Karpas-422 (cell line): Measurements from ENCODE around the gene EMC1. TPM values are rescaled to one million over a fixed set of nuclear protein-coding genes. Genes with fewer than 3 reads are reported as not detected.
A peak's percentile ranks its signal among the peaks of the same experiment; 100 is the strongest.

Experiments used
- DNase-seq: peaks from one replicate; pipeline ENCODE4 v3.0.0-alpha.2; 2015
- H2AFZ ChIP-seq: fragments of 200-600 bp; sonication (generic); 2 replicates; pipeline ENCODE4 v1.6.1; 2014; ENCODE audit warnings: antibody characterized with exemption, low read length, mixed read lengths
- H3K27ac ChIP-seq: fragments of 200-600 bp; sonication (generic); 2 replicates; pipeline ENCODE4 v1.5.1; 2014; ENCODE audit warnings: mild to moderate bottlenecking, low read length, moderate library complexity
- H3K27me3 ChIP-seq: fragments of 200-600 bp; sonication (generic); 2 replicates; pipeline ENCODE4 v1.6.1; 2014; ENCODE audit warnings: low read length, mixed read lengths
- H3K36me3 ChIP-seq: fragments of 200-600 bp; sonication (generic); 2 replicates; pipeline ENCODE4 v1.6.1; 2014; ENCODE audit warnings: low read length, mixed read lengths; ENCODE audit not compliant: insufficient read depth
- H3K4me1 ChIP-seq: fragments of 200-600 bp; sonication (generic); 2 replicates; pipeline ENCODE4 v1.6.1; 2014; ENCODE audit warnings: mild to moderate bottlenecking, low read length, mixed read lengths
- H3K4me2 ChIP-seq: fragments of 200-600 bp; sonication (generic); 2 replicates; pipeline ENCODE4 v1.6.1; 2014; ENCODE audit warnings: low read length, low read depth, mild to moderate bottlenecking; ENCODE audit not compliant: poor library complexity, severe bottlenecking
- H3K4me3 ChIP-seq: fragments of 200-600 bp; sonication (generic); 2 replicates; pipeline ENCODE4 v1.5.1; 2014; ENCODE audit warnings: mild to moderate bottlenecking, antibody characterized with exemption, low read length, mixed read lengths
- H3K79me2 ChIP-seq: fragments of 200-600 bp; sonication (generic); 2 replicates; pipeline ENCODE4 v1.6.1; 2014; ENCODE audit warnings: mild to moderate bottlenecking, low read length, mixed read lengths
- H3K9ac ChIP-seq: fragments of 200-600 bp; sonication (generic); 2 replicates; pipeline ENCODE4 v1.6.0; 2014; ENCODE audit warnings: low read length
- H3K9me2 ChIP-seq: fragments of 200-600 bp; sonication (generic), shearing (Covaris generic); replicated peaks from 2 replicates; pipeline ENCODE4 v1.6.0; 2014; ENCODE audit warnings: mild to moderate bottlenecking, low read length, moderate library complexity; ENCODE audit not compliant: insufficient read depth
- H3K9me3 ChIP-seq: fragments of 300-700, 200-600 bp; sonication (generic); 2 replicates; pipeline ENCODE4 v1.6.1; 2014; ENCODE audit warnings: low read length, mixed read lengths
- H4K20me1 ChIP-seq: fragments of 200-600 bp; sonication (generic); 2 replicates; pipeline ENCODE4 v1.6.1; 2014; ENCODE audit warnings: mild to moderate bottlenecking, antibody characterized with exemption, low read length, low read depth; ENCODE audit not compliant: insufficient read depth
- total RNA-seq: library from RNA; depleted of rRNA; stranded (reverse); fragments of >200 nt; shearing (Covaris generic); gene quantifications from 2 replicates; pipeline ENCODE4 v1.2.3, GENCODE V29; 2014; ENCODE audit warnings: low replicate concordance

Gene EMC1
- total RNA-seq, 1 experiment from 2014 or later = 22.8 TPM

DNA sequence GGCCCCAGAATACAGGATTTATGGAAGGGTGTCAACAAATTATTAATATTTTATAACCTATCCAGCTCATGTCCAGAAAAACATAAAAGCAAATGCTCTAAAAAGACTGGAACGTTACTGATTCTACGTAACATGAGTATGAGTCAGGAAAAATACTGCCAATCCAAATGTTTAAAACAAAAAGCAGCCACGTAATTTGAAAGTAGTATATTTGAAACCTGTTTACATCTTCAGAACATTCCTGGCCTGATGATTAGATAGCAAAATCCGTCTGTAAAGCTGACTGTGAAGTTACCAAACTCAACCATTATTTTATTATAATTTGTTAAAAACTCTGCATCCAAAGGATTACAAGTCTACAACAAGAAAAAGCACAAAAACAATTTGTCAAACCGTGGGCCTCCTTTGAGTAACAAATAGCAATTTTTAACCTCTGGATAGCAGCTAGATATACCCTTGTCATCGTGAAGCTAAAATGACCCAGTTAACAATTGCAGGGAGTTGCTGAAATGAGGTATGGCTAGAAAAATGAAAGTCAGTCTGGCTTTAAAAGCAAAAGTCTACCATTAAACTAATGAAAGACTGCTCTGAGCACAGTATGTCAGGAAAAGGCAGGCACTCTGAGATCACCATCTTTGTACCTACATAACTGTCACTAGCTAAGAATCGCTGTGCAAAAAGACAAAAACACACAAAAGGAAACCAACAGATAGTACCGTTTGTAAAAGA lies 42.5 kb downstream of the EMC1 start:
- H2AFZ ChIP-seq = no peak overlapping the region

DNA sequence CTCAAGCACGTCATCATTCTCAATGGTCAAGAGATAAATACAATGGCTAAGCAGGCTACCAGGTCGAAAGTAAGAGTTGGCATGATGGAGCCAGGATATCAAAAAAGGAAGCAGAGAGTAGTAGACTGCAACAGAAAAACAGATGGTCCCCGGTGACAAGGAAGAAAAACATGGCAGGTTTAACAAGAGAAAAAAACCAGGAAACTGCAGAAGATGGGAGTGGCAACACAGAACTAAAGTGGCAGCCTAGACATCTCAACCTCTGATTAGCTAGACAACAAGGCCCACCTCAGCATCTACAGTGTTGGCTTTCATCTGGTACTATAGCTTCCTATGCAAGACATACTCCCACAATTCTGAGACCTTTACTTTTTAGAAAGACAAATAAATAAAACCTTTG lies 44.4 kb downstream of the EMC1 start:
- Histone ChIP-seq H3K4me2 (peak overlapping the region; percentile 12), H4K20me1 (peaks cover 24% of the 10 kb centered on the region; the same call in 1 of the 2 replicates)

More for the DNA sequence above, 42.5 kb downstream of the EMC1 start:
- Histone ChIP-seq H3K36me3 (peaks cover 27% of the 10 kb centered on the region; the same call in 1 of the 2 replicates), H3K4me1 (peaks cover 69% of the 10 kb centered on the region), H3K4me2 (peak overlapping the region; percentile 86), H3K4me3 (peak overlapping the region; percentile 85), H3K79me2 (peaks cover 98% of the 10 kb centered on the region), H4K20me1 (peaks cover 13% of the 10 kb centered on the region; the same call in 1 of the 2 replicates), H3K27ac (peak overlapping the region; percentile 77), H3K27me3 (no peaks in the 10 kb centered on the region), H3K9ac (peak overlapping the region; percentile 85), H3K9me2 (no peaks in the 10 kb centered on the region), H3K9me3 (no peaks in the 10 kb centered on the region)
- no peak for DNase-seq

DNA sequence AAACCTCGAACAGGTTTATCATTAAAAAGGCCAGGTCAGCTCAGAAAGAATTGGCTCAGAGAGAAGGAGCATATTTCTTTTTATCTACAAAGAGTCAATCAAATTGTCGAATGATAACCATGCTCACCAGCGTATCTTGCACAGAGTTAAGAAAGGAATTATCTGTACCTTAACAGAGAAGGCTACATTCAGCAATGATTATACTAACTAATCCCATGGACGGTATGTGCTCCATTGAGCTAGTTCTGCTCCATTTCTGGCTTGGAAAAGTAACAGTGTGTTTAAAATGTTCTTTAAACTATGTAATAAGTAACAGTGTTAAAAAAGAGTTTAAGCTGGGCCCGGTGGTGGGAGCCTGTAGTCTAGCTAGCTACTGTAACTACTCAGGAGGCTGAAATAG lies 45.5 kb downstream of the EMC1 start:
- Histone ChIP-seq H3K27me3 (no peaks in the 10 kb centered on the region), H3K9me2 (no peaks in the 10 kb centered on the region), H3K79me2 (peaks cover 98% of the 10 kb centered on the region), H3K4me2 (no peak overlapping the region), H2AFZ (no peak overlapping the region), H3K36me3 (peaks cover 19% of the 10 kb centered on the region; the same call in 1 of the 2 replicates), H3K9ac (no peak overlapping the region), H3K4me1 (peaks cover 43% of the 10 kb centered on the region), H3K4me3 (no peak overlapping the region), H3K27ac (no peak overlapping the region), H3K9me3 (no peaks in the 10 kb centered on the region), H4K20me1 (peaks cover 31% of the 10 kb centered on the region; the same call in 1 of the 2 replicates)
- DNase-seq = no peak

More for the DNA sequence above, 44.4 kb downstream of the EMC1 start:
- Histone ChIP-seq H3K9me3 (no peaks in the 10 kb centered on the region), H3K27me3 (no peaks in the 10 kb centered on the region), H3K4me3 (no peak overlapping the region), H3K9me2 (no peaks in the 10 kb centered on the region), H3K79me2 (peaks cover 98% of the 10 kb centered on the region), H2AFZ (no peak overlapping the region), H3K9ac (no peak overlapping the region), H3K27ac (no peak overlapping the region), H3K4me1 (peaks cover 50% of the 10 kb centered on the region), H3K36me3 (peaks cover 10% of the 10 kb centered on the region; the same call in 1 of the 2 replicates)
- DNase-seq = no peak

DNA sequence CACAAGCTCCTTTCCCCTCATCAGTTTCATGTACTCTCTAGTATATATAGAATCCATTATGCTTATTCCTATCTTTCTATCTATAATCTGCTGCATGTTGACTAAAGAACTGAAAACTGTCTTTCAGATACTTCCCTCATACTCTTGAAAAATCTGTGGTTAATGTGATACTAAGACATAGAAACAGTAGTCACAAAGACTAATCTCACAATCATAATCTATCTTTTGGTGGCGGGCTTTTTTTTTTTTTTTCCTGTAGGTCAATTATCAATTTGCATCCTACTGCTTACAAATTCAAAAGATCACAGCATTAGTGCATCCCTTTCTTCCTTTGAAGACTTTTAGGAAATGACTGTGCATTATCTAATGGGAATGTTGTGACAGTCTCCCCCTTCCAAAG lies 45.9 kb downstream of the EMC1 start:
- Histone ChIP-seq H3K79me2 (peaks cover 97% of the 10 kb centered on the region), H3K9ac (no peak overlapping the region), H3K36me3 (peaks cover 22% of the 10 kb centered on the region; the same call in 1 of the 2 replicates), H3K4me3 (no peak overlapping the region), H2AFZ (no peak overlapping the region), H4K20me1 (peaks cover 34% of the 10 kb centered on the region; the same call in 1 of the 2 replicates), H3K27ac (no peak overlapping the region), H3K27me3 (no peaks in the 10 kb centered on the region), H3K4me1 (peaks cover 43% of the 10 kb centered on the region), H3K4me2 (no peak overlapping the region), H3K9me2 (no peaks in the 10 kb centered on the region), H3K9me3 (no peaks in the 10 kb centered on the region)
- no peak for DNase-seq

DNA sequence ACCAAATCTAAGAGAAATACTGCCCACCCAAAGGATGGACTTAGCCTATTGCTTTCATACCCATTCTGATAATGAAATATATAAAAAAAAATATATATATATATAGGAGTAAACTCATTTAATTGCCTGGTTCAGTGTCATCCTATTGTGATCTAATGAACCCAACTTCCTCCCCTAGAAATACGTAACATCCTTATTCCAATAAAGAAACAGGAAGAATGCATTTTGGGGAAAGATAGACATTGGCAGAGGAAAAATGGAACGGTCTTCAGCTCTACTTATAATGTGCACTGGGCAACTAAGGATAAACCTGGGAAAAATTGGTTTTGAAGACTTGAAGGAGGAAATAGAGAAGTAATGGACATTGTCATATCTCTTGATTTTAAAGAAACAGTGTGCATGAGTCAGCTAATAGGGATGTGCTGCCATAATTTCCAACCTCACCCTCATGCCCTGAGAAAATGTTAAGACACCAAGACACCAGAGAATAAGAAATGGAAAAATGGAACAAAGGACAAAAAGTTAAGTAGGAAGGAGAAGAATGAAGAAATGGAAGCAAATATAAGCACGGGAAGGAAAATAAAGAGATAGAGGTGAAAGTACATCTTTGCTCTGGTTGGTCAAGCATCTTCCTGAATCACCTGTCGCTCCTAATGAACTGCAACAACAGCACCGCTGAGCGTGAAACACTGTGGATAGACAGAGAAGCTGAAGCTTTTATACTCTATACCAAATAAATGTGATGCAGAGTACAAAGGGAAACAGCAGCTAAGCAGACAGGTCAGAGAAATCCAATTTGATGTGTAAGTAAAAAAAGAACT lies 46.7 kb downstream of the EMC1 start:
- Histone ChIP-seq H3K9ac (no peak overlapping the region), H2AFZ (no peak overlapping the region), H3K79me2 (peaks cover 99% of the 10 kb centered on the region), H3K9me2 (no peaks in the 10 kb centered on the region), H3K27me3 (no peaks in the 10 kb centered on the region), H3K4me3 (no peak overlapping the region), H3K27ac (no peak overlapping the region), H3K4me2 (no peak overlapping the region), H4K20me1 (peaks cover 34% of the 10 kb centered on the region; the same call in 1 of the 2 replicates), H3K36me3 (peaks cover 22% of the 10 kb centered on the region; the same call in 1 of the 2 replicates), H3K9me3 (no peaks in the 10 kb centered on the region), H3K4me1 (peaks cover 43% of the 10 kb centered on the region)
- DNase-seq = no peak

DNA sequence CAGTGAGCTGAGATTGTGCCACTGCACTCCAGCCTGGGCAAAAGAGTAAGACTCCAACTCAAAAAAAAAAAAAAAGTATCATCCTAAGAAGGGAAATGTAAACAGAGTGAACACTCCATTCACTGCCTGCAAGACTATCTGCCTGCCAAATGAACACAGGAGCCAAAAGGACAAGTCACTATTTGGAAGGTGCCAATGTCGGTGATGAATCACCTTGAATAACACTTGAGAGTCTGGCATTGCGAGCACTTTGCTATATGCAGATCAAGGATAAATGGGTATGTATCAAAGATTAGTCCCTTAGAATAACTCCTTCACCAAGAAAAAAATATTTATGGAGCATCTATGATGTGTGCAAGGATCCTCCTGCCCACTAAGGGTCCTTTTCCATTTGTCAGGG lies 47.9 kb downstream of the EMC1 start:
- Histone ChIP-seq H3K9me2 (no peaks in the 10 kb centered on the region), H3K9ac (no peak overlapping the region), H3K27ac (no peak overlapping the region), H2AFZ (no peak overlapping the region), H3K27me3 (no peaks in the 10 kb centered on the region), H4K20me1 (0 out of 2 replicates have a peak, but pooled peaks cover 32% of the 10 kb centered on the region), H3K4me2 (no peak overlapping the region), H3K4me3 (no peak overlapping the region), H3K4me1 (peaks cover 37% of the 10 kb centered on the region), H3K9me3 (no peaks in the 10 kb centered on the region), H3K36me3 (peaks cover 30% of the 10 kb centered on the region; the same call in 1 of the 2 replicates), H3K79me2 (peaks cover 98% of the 10 kb centered on the region)
- DNase-seq = no peak

DNA sequence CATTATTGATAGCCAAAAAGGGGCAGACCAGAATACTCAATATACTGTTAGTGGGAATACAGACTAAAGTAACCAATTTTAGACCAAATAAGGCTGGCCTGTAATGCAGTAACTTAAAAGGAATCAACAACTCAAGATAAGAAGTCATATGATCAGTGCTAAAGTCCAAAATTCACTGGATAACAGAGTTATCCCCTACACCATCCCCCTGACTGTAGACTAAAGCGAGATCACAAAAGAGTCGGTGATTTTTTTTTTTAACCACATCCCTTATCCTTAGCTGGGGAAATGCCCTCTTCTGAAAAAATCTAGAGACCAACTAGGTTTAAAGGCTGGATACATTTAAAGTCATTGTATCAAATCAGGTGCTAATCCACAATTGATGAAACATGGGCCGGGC lies 48.9 kb downstream of the EMC1 start:
- H3K36me3 ChIP-seq = peaks cover 40% of the 10 kb centered on the region; the same call in 1 of the 2 replicates
- no peaks in the 10 kb centered on the region for H3K9me2 ChIP-seq
- H3K27me3 ChIP-seq = no peaks in the 10 kb centered on the region
- no peak overlapping the region for H3K4me3 ChIP-seq
- H3K27ac ChIP-seq = no peak overlapping the region
- H3K4me2 ChIP-seq = no peak overlapping the region
- 0 out of 2 replicates have a peak, but pooled peaks cover 32% of the 10 kb centered on the region for H4K20me1 ChIP-seq
- H3K4me1 ChIP-seq = peaks cover 27% of the 10 kb centered on the region
- H2AFZ ChIP-seq = no peak overlapping the region
- no peak overlapping the region for H3K9ac ChIP-seq
- peaks cover 94% of the 10 kb centered on the region for H3K79me2 ChIP-seq
- no peak for DNase-seq
- H3K9me3 ChIP-seq = no peaks in the 10 kb centered on the region
